Hematopoietic multipotent progenitor cell treated with erythropoietin and hydrocortisone succinate and interleukin-3 and kit ligand, for 17 days (in vitro differentiated cells): Measurements from ENCODE around the gene TSPYL4.

ENCODE experiments used
- DNase-seq: peaks from one replicate; pipeline ENCODE4 v3.0.0-alpha.2; 2015; ENCODE audit warnings: low spot score

Gene TSPYL4

GRCh38 chr6:116268589-116269293 is 14.9 kb upstream of the TSPYL4 start:
- DNase-seq: peak; percentile 85

DNA sequence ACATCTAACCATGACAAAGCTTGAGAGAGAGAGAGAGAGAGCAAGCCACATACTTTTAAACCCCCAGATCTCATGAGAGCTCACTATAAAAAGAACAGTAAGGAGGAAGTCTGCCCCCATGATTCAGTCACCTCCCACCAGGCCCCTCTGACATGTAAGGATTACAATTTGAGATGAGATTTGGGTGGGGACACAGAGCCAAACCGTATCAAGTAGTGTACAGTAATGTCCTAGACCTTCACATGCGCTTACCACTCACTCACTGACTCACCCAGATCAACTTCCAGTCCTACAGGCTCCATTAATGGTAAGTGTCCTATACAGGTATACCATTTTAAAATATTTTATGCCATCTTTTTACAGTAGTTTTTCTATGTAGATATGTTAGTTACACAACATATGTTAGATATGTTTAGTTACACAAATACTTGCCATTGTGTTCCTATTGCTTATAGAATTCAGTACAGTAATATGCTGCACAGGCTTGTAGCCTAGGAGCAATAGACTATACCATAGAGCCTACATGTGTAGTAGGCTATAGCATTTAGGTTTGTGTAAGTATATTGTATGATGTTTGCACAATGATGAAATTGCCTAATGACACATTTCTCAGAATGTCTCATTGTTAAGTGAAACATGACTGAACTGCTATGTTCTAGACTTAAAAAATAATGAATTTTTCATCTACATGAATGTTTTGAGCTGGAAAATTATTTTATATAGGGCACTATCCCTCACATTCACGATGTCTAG is 14.1 kb upstream of the TSPYL4 start:
- DNase-seq: no peak

GRCh38 chr6:116266803-116267202 is 12.9 kb upstream of the TSPYL4 start:
- DNase-seq: no peak

DNA sequence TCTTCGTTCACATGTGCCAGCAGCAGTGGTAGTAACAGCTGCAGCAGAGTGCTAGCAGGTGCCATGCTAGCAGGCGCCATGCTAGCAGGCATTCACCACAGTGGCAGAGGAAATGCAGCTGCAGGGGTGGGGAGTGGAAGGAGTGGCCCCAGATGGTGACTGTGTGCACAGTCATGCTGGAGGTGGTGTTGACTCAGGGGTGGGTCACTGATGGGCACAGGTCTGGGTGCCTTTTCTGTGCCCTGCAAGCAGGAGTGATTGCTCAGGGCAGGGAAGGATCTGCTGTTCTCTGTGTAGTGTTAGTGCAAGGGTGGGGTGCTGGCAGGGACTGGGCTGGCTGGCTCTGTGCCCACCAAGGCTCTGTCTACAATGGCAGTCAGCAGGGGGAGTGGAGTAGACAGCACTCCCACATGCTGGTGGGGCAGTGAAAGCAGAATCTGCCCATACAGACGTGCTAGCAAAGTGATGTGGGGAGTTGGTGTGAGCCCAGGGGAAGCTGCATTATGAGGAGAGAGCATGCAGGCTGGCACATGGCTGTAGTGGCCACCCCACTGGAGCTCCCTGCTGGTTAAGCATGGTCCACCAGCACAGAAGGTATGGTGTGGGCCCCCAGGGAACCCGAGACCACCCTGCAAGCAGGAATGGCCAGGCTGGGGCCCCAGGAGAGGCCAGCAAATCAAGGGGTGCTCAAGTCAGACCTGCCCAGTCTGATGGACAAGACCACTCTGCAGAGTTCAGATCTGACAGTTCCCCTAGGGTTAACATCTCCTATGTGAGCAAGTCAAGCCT is 11.4 kb upstream of the TSPYL4 start:
- DNase-seq: peak; percentile 43

- no peak for DNase-seq
These were observed 9.5 kb upstream of the TSPYL4 start for GRCh38 chr6:116263353-116263752.

GRCh38 chr6:116258520-116258919 is 4.6 kb upstream of the TSPYL4 start:
- no peak for DNase-seq

- DNase-seq: no peak
These were observed 2.8 kb upstream of the TSPYL4 start for GRCh38 chr6:116256694-116257093.

DNA sequence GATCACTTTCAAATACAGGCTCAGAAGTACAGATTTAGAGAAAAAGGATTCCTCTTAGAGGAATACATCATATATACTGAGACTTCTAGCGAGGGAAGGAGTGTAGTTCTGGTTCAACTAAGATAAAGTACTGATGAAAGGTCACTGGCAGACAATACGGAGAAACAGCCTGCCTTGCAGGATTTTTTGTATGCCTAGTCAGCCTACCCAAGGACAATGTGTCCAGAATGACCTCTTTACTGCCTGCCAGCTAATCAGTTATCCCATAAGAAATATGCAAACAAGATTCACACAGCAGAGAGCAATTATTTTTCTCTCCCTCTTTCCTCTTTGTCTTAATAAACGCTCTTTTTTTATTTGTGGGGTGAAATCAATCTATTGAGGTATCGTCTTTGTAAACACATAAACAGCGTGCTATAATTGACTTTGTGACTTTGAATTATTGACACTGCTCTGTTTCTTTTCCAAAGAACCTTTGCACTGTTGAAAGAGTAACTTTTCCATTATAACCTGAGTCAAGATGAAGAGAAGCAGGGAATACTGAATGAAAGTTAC is 1.4 kb upstream of the TSPYL4 start:
- DNase-seq: no peak

DNA sequence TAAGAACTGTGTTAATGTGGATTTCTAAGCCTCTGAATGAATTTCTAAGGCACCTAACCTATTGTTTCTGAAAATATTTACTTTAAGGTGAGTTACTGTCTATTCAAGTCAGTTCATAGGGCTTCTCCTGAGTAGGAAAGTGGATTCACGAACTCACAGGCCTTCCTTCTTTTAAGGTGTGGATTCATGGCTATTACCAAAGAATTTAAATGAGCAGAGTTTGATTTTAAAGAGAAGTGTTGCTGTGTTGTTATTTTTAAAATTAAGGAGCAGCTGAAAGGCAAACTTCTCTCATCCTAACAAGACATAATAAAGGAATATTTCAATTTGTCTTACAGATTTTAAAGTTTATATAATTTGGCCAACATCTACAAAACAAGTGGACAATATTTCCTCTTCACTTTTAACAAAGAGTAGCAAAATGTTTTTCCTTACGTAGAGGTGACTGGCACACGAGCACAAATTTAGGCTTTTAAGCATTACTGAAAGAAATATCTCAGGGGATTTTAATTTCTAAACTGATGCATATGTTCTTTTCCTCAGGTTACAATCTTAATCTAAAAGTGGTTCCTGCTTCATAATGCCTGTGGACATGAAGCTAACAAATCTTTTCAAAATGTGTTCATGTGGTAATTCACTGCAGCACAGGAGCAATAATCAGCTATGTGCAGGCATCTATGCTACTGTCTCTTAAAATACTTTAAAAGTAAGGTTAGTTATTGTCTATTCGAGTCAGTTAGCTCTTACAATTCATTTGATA is 602 bp upstream of the TSPYL4 start:
- no peak for DNase-seq

DNA sequence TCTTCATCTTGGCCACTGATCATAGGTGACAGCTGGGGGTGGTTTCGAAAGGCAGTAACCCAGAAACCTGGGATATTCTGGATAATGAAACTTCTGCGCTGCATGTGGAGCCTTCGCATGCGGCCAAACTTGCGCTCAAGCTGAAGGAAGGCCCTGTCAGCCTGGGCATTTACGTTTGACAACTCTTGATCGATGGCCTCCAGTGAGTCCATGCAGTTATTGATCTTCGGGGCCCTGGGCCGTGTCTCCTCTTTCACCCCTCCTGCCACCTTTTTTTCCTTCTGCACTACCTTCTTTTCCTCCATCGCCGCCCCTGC is 729 bp downstream of the TSPYL4 start:
- DNase-seq: no peak

DNA sequence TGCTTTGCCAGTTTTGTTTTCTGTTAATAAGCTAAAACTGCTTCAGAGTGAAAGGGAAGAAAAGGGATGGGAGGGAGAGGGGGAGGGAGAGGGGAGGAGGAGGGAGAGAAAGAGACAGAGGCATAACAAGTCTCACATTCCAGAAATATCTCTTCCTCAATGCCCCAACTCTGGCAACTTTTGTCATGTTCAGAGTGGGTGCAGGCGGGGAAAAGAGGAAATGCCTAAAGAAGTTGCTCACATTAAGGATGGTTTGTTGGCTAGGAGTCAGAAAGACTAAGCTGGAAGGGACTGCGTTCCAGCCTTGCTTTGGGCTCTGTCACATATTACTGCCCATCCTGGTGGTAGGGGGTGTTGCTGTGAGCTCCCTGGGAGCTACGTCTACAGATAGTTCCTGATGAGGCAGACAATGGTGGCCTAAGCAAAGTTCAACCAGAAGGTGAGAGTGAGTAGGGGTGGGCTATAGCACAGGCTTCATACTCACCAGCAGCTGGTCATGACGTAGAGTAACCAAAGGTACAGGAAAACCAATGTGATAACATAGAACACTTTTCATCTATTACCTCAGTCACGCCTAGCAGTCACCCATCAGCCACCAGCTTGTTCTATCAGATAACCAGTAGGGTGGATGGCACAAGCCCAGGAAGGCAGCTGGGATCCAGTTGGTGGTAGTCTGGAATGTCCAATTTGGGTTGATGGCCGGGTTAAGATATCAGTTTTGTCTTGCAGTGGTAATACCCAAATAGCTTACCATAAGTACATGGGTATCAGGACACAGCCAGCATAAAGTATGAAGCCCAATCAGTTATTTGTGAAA is 2.1 kb downstream of the TSPYL4 start:
- DNase-seq: no peak

DNA sequence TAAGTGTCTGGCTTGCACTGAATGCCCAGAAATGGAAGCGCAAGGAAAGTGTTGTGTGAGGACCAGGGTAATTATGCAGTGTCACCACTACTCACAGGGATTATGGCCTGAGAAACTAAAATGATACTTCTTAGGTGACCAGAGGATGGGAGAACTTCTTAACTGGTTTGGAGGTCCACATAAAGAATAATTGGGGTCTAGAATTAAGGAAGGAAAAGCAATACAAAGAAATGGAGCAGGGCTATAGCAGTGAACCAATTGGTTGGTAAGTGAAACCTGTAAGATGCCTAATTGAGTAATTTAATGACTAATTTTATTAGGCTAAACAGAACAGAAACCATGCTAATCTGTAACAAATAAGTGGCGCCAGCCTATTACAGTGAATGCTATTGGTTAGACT is 5.3 kb downstream of the TSPYL4 start:
- DNase-seq: no peak

GRCh38 chr6:116247285-116247684 is 6.6 kb downstream of the TSPYL4 start:
- DNase-seq: no peak

GRCh38 chr6:116246089-116246488 is 7.8 kb downstream of the TSPYL4 start:
- DNase-seq: no peak

- no peak for DNase-seq
These were observed 9.6 kb downstream of the TSPYL4 start for GRCh38 chr6:116244284-116244683.

DNA sequence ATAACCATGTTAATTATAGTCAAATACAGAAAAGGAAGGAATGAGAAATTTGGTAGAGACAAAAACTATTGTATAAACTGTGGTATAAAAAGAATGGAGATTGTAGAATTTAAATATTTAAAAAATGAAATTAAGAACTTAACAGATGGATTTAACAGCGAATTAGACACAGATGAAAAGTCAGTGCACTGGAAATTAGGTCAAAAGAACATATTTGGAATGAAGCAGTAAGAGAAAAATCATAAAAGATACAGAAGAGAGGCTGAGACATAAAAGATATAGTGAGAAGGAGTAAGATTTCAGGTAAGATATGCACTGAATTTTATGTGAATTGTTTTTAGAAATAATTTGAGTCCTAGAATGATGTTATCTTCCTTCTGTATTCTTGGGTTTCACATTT is 14.0 kb downstream of the TSPYL4 start:
- no peak for DNase-seq

DNA sequence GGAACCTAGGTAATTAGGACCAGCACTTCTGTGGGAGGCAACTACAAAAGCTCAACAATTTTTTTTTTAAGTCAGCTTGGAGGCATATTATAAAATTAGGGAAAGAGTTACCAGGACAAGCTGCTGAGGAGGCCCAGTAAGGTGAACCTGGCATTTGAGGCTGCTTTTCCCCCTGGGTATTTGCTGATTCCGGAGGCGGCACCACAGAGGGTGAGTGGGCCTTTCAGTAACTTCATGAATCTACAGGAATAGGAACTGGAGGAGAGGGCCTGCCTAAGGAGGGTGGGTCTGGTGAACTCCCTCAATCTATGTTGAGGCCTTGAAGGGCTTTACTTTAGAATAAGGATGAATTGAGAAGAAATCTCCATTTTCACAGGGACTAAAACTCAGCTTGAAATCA is 14.6 kb downstream of the TSPYL4 start:
- no peak for DNase-seq

DNA sequence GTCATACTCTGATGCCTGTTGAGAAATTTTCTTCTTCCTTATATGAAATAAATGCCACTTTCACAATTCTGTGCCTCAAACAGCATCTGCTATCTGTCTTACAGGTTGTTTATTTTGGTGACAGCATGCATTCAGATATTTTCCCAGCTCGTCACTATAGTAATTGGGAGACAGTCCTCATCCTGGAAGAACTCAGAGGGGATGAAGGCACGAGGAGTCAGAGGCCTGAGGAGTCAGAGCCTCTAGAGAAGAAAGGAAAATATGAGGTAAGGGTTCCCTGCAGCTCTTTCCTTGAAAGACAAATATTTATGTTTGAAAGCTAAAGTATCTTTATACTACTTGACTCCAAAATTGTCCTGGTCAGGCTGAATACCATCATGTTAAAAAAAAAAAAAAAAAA is 15.8 kb downstream of the TSPYL4 start:
- no peak for DNase-seq

- DNase-seq: no peak
These were observed 19.2 kb downstream of the TSPYL4 start for GRCh38 chr6:116234689-116235088.

DNA sequence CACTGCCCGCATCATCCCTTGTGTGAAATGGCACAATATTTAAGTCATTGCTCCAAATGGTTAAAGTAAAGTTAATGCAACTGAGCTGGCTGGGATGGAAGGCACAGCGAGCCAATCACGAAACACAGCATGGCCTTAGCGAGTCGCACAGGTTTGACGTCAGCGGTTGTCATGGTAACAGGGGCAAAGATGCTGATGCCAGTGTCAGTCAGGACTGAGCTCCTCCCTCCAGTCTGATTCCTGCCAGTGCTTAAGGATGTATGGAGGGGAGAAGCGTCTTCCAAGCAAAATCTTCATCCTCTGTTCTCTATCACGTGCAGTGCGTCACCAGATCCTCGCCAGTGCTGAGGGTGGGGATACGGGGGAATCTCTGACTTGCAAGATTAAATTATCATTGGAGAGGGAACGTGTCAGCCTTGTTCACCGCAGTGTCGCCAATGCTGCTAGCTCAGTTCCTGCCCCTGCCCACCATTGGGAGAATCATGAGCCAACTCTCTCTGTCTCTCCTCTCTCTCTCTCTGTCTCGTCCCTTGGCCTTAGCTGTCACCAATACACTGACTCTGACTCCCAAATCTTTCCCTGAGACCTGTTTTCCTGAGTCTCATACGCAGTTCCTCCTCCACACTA is 24.5 kb downstream of the TSPYL4 start:
- no peak for DNase-seq

DNA sequence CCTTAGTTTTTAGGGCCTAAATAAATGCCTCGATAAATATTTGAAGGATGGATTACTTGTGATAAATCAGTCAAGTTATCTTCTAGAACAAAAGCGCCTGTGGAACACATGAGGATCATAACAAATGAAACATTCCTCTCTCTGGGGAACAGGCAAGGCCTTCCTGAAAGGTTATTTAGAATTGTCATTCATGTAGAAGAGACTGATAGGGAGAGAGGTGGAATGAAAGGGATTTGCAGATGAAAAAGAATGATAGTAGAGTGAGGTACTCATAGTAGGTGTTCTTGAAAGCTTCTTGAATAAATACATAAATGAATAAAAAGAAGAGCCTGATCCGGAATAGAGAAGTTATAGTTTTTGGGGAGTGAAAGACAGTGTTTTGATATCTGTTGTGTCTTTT is 30.5 kb downstream of the TSPYL4 start:
- DNase-seq: no peak
